Measurements from ENCODE around the gene TMEM51. TPM values are rescaled to one million over a fixed set of nuclear protein-coding genes. Genes with fewer than 3 reads are reported as not detected.
"Not testable (repeated sequence)": the region's sequence is repeated elsewhere in the genome, so short reads cannot be mapped to it uniquely, and the experiment has no call there.

TMEM51 gene
- total RNA-seq, 2 experiments from 2014 or later: not detected

DNA sequence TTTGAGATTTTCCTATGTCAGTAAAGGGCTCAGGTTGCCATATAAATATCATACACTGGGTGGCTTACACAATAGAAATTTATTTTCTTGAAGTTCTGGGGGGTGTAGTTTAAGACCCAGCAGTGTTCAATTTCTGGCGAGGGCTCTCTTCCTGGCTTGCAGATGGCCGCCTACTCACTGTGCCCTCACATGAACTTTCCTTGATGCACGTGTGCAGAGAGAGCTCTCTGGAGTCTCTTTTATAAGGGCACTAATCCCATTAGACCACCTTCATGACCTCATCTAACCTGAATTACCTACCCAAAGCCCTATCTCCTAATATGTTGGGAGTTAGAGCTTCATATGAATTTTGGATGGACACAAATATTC is 21.1 kb downstream of the TMEM51 start:
- H3K27me3 Mint-ChIP-seq: peaks cover 53% of the 10 kb centered on the region
- no peaks in the 10 kb centered on the region for H3K36me3 Mint-ChIP-seq
- DNase-seq: no peak
- no peaks in the 10 kb centered on the region for H3K9me3 Mint-ChIP-seq
- peaks cover 23% of the 10 kb centered on the region for H3K4me1 Mint-ChIP-seq
- no peak overlapping the region for H3K4me3 Mint-ChIP-seq
- no peak overlapping the region for H3K27ac Mint-ChIP-seq

- not testable (repeated sequence) for H3K9me3 Mint-ChIP-seq, DNase-seq, H3K36me3 Mint-ChIP-seq
Measured at GRCh38 chr1:15175324-15176094, 22.0 kb downstream of the TMEM51 start.

GRCh38 chr1:15176120-15176519 is 22.6 kb downstream of the TMEM51 start:
- no peak overlapping the region for H3K27ac Mint-ChIP-seq
- H3K27me3 Mint-ChIP-seq: peaks cover 48% of the 10 kb centered on the region
- no peak overlapping the region for H3K4me3 Mint-ChIP-seq
- no peak for DNase-seq
- H3K36me3 Mint-ChIP-seq: no peaks in the 10 kb centered on the region
- peaks cover 23% of the 10 kb centered on the region for H3K4me1 Mint-ChIP-seq
- H3K9me3 Mint-ChIP-seq: no peaks in the 10 kb centered on the region

More at GRCh38 chr1:15175324-15176094, 22.0 kb downstream of the TMEM51 start:
- not testable (repeated sequence) for H3K27ac Mint-ChIP-seq, H3K4me3 Mint-ChIP-seq
- peaks cover 23% of the 10 kb centered on the region for H3K4me1 Mint-ChIP-seq
- peaks cover 44% of the 10 kb centered on the region for H3K27me3 Mint-ChIP-seq

DNA sequence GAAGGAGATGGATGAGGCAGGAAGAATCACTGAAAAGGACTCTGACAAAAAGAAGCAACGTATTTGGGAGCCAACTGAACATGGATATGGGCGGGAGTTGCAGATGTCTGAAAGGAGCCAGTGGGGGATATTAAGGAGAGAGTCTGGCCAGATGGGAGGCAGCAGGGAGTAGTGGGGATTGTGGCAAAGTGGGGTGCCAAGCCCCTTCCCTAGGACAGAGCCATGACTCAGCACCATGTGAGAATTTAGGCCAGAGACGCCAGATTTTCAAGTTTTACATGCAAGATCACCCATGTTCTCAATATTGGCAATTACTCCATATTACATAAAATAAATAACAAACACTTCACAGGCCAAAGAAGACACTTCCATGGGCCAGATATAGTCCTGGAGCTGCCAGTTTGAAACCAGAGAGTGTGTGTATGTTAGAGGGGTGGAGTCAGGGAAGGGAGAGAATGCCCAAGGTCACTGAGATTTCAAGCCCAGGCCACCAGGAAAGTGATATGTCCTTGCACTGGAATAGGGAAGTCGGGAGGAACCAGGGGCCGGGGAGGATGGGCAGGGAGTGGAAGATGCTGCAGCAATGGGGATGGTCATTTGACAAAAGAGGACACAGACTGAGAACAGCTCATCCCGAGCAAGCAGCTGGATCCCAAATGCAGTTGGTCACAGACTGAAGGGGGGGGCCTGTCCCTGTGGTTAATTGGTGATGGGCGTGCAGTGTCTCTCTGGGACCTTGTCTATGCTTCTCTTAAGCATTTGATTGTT is 23.5 kb downstream of the TMEM51 start:
- Mint-ChIP-seq H3K27ac (no peak overlapping the region), H3K4me3 (no peak overlapping the region), H3K4me1 (peaks cover 23% of the 10 kb centered on the region), H3K27me3 (peaks cover 48% of the 10 kb centered on the region), H3K36me3 (no peaks in the 10 kb centered on the region), H3K9me3 (no peaks in the 10 kb centered on the region)
- no peak for DNase-seq

GRCh38 chr1:15177710-15178166 is 24.2 kb downstream of the TMEM51 start:
- Mint-ChIP-seq H3K4me3 (no peak overlapping the region), H3K9me3 (no peaks in the 10 kb centered on the region), H3K27me3 (peaks cover 47% of the 10 kb centered on the region), H3K4me1 (peaks cover 19% of the 10 kb centered on the region), H3K36me3 (no peaks in the 10 kb centered on the region), H3K27ac (no peak overlapping the region)
- no peak for DNase-seq

GRCh38 chr1:15178571-15179484 is 25.3 kb downstream of the TMEM51 start:
- H3K4me3 Mint-ChIP-seq: no peak overlapping the region
- peaks cover 16% of the 10 kb centered on the region for H3K4me1 Mint-ChIP-seq
- H3K36me3 Mint-ChIP-seq: no peaks in the 10 kb centered on the region
- DNase-seq: no peak
- peaks cover 52% of the 10 kb centered on the region for H3K27me3 Mint-ChIP-seq
- H3K9me3 Mint-ChIP-seq: no peaks in the 10 kb centered on the region
- H3K27ac Mint-ChIP-seq: no peak overlapping the region

- Mint-ChIP-seq H3K36me3 (no peaks in the 10 kb centered on the region), H3K9me3 (no peaks in the 10 kb centered on the region), H3K27me3 (peaks cover 52% of the 10 kb centered on the region)
Measured at GRCh38 chr1:15179485-15179883, 25.9 kb downstream of the TMEM51 start.

GRCh38 chr1:15180189-15180588 is 26.6 kb downstream of the TMEM51 start:
- Mint-ChIP-seq H3K27me3 (peaks cover 48% of the 10 kb centered on the region), H3K36me3 (no peaks in the 10 kb centered on the region), H3K4me3 (no peak overlapping the region), H3K4me1 (peaks cover 6% of the 10 kb centered on the region), H3K27ac (no peak overlapping the region), H3K9me3 (no peaks in the 10 kb centered on the region)
- DNase-seq: no peak

More at GRCh38 chr1:15179485-15179883, 25.9 kb downstream of the TMEM51 start:
- Mint-ChIP-seq H3K4me1 (peaks cover 11% of the 10 kb centered on the region), H3K4me3 (no peak overlapping the region), H3K27ac (no peak overlapping the region)
- DNase-seq: no peak

- no peak for DNase-seq
- Mint-ChIP-seq H3K36me3 (no peaks in the 10 kb centered on the region), H3K4me1 (no peaks in the 10 kb centered on the region), H3K9me3 (no peaks in the 10 kb centered on the region), H3K27me3 (peaks cover 46% of the 10 kb centered on the region), H3K4me3 (no peak overlapping the region), H3K27ac (no peak overlapping the region)
Measured at GRCh38 chr1:15180945-15181523, 27.5 kb downstream of the TMEM51 start.

- no peak overlapping the region for H3K27ac Mint-ChIP-seq
- H3K9me3 Mint-ChIP-seq: no peaks in the 10 kb centered on the region
- no peak overlapping the region for H3K4me3 Mint-ChIP-seq
- no peaks in the 10 kb centered on the region for H3K36me3 Mint-ChIP-seq
- H3K4me1 Mint-ChIP-seq: no peaks in the 10 kb centered on the region
- DNase-seq: no peak
- H3K27me3 Mint-ChIP-seq: peaks cover 42% of the 10 kb centered on the region
Measured at GRCh38 chr1:15181564-15181963, 28.0 kb downstream of the TMEM51 start.

GRCh38 chr1:15184436-15185241 is 31.1 kb downstream of the TMEM51 start:
- Mint-ChIP-seq H3K27ac (no peak overlapping the region), H3K27me3 (peaks cover 19% of the 10 kb centered on the region), H3K36me3 (no peaks in the 10 kb centered on the region), H3K4me3 (no peak overlapping the region), H3K9me3 (no peaks in the 10 kb centered on the region), H3K4me1 (no peaks in the 10 kb centered on the region)
- DNase-seq: no peak

- no peak for DNase-seq
- no peak overlapping the region for H3K27ac Mint-ChIP-seq
- H3K27me3 Mint-ChIP-seq: peaks cover 19% of the 10 kb centered on the region
- H3K36me3 Mint-ChIP-seq: no peaks in the 10 kb centered on the region
- no peak overlapping the region for H3K4me3 Mint-ChIP-seq
- no peaks in the 10 kb centered on the region for H3K9me3 Mint-ChIP-seq
- no peaks in the 10 kb centered on the region for H3K4me1 Mint-ChIP-seq
Measured at GRCh38 chr1:15185617-15186016, 32.1 kb downstream of the TMEM51 start.

DNA sequence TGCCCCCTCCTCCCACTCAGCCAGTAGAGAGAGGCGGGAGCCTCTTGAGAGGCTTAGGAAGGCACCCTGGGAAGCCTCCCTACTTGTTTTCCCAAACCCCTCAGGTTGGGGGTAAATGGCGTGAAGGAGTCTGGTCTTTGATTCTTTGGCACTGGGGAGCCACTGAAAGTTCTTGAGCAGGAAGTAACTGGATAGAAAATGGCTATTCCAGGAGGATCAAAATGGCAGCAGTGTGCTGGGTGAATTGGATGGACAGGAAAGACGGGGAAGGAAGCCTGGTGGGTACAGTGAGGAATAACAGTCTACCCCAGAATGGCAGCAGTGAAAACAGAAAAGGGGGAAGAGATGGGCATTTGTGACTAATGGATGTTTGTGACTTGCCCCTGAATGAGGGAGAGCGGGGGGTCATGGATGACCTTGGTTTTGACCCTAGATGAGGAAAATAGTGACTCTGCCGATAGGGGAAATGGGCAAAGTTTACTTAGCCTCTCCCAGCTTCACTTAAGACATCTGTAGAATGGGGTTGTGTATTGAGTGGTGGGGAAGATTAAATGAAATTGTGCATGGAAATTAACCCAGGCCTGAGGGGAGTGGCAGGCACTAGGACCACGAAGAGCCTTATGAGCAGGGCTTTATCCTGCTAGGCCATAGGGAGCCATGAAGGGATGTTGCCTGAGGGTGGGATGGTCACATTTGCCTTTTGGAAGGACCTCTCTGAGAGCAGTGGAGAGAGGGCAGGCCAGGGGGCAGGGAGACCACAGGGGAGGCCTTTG is 32.7 kb downstream of the TMEM51 start:
- H3K4me3 Mint-ChIP-seq: no peak overlapping the region
- peaks cover 15% of the 10 kb centered on the region for H3K27me3 Mint-ChIP-seq
- H3K4me1 Mint-ChIP-seq: no peaks in the 10 kb centered on the region
- H3K27ac Mint-ChIP-seq: no peak overlapping the region
- DNase-seq: no peak
- no peaks in the 10 kb centered on the region for H3K36me3 Mint-ChIP-seq
- H3K9me3 Mint-ChIP-seq: no peaks in the 10 kb centered on the region
